Measurements from ENCODE around the gene TECPR1.

The TECPR1 gene

GRCh38 chr7:98252425-98253054 lies 508 bp upstream of the TECPR1 start:
- no peak for DNase-seq (ENCODE audit: extremely low read depth in 1 of 2, low read depth in 1 of 2)

DNA sequence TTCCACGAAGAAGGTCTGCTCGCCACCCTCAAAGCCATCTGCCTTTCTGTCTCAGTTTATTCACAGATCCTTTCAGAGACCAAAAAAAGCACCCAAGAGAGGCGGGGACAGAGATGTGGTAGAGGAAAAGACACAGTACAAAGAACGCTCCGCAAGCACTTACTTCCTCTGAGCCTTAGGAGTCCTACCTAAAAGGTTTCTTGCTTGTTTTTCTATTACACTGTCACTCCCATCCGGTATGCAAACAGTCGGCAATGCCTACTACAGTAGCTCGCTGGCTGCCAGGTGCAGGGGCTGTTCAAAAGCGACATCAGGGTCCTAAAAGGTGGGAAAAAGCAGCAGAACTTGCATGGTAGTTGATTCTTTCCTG lies 816 bp downstream of the TECPR1 start:
- DNase-seq (ENCODE audit: extremely low read depth in 1 of 2, low read depth in 1 of 2): no peak

GRCh38 chr7:98250789-98251188 lies 1.2 kb downstream of the TECPR1 start:
- peak in 1 of 2 donors; percentile 6 for DNase-seq (ENCODE audit: extremely low read depth in 1 of 2, low read depth in 1 of 2)

DNA sequence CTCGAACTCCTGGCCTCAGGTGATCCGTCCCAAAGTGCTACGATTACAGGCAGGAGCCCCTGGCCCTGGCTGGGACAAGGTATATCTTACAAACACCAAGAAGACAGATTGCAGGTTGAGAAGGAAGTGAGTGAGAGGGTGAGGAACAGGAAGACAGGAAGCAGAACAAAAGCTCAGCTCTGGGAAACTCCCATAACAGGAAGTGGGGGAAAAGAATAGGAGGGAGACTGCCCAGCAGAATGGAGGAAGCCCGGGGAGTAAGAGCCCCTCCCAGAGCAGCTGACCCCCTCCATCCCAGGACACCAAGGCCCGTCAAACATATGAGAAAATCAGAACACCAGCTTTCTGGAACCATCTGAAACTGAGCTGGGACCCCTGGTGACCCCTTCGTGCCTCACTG lies 2.9 kb downstream of the TECPR1 start:
- DNase-seq (ENCODE audit: extremely low read depth in 1 of 2, low read depth in 1 of 2): no peak

- DNase-seq (ENCODE audit: extremely low read depth in 1 of 2, low read depth in 1 of 2): no peak
These were observed 3.9 kb downstream of the TECPR1 start for GRCh38 chr7:98248156-98248555.

GRCh38 chr7:98244871-98245270 lies 7.2 kb downstream of the TECPR1 start:
- no peak for DNase-seq (ENCODE audit: extremely low read depth in 1 of 2, low read depth in 1 of 2)

DNA sequence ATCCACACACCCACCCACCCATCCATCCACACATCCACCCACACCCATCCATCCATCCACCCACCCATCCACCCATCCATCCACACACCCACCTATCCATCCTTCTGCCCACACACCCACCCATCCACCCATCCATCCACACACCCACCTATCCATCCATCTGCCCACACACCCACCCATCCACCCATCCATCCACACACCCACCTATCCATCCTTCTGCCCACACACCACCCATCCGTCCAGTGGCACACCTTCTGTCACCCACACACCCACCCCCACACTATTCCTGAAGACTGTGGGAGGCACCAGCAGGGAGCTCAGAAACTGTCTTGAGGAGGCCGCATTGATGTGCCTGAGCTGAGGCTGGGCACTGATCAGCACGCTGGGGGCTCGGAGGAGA lies 9.1 kb downstream of the TECPR1 start:
- DNase-seq (ENCODE audit: extremely low read depth in 1 of 2, low read depth in 1 of 2): no peak

GRCh38 chr7:98242342-98242741 lies 9.7 kb downstream of the TECPR1 start:
- DNase-seq (ENCODE audit: extremely low read depth in 1 of 2, low read depth in 1 of 2): no peak

GRCh38 chr7:98241674-98242241 lies 10.3 kb downstream of the TECPR1 start:
- no peak for DNase-seq (ENCODE audit: extremely low read depth in 1 of 2, low read depth in 1 of 2)

GRCh38 chr7:98240961-98241673 lies 10.9 kb downstream of the TECPR1 start:
- DNase-seq (ENCODE audit: extremely low read depth in 1 of 2, low read depth in 1 of 2): peak in 1 of 2 donors; percentile 4

- no peak for DNase-seq (ENCODE audit: extremely low read depth in 1 of 2, low read depth in 1 of 2)
These were observed 13.1 kb downstream of the TECPR1 start for GRCh38 chr7:98238976-98239375.

DNA sequence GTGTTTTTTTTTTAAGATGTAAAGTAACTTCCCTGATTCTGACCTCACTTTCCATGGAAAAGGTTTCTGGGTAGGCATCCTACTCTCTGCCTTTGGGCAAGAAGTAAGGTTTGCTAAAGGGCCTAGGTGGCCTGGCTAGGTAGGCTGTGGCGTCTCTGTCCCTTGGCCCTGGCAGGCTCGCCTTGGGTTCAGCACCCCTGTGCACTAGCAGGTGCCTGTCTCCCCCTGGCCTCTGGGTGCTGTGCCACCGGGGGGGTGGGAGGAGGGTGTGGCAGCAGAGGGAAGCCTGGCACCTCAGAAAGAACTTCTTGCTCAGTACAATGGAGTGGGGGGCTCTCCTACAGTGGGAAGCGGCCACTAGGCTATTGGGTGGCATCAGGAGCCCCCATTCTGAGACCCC lies 14.0 kb downstream of the TECPR1 start:
- DNase-seq (ENCODE audit: extremely low read depth in 1 of 2, low read depth in 1 of 2): no peak

DNA sequence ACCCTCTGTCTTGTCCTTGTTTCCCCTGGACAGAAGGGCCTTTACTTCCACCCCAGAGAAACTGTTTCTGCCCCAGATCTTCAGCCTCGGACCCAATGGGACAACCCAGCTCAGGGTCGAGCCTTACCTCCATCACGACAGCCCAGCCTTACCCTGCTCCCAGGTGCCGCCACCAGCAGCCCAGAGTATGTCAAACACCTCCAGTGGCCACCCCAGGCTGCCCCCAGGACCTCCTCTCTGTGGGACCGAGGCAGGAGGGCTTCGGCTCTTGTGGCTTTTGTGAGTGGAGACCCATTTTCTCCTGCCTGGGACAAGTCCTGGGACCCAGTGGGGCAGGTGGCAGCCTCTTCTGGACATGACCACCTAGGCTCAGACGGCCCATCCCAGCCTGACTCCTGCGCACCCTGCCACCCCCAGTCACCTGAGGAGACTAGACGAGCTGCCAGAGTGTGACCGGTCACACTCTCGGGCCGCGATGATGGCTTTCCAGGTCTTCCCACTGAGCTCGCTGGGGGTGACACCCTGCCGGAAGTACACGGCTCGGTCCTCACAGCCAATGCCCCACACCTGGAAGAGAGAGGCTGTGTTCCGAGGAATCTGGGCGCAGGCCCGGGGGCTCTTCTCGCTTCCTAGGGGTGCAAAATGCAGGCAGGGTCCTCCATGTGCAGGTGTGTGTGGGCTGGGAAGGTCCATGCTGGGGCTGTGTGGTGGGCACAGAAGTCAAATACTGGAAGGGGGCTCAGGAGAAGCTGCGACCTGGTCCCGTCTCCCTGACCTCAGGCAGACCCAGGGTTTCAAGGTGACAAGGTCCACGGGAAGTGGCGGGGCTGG lies 15.5 kb downstream of the TECPR1 start:
- DNase-seq (ENCODE audit: extremely low read depth in 1 of 2, low read depth in 1 of 2): no peak

DNA sequence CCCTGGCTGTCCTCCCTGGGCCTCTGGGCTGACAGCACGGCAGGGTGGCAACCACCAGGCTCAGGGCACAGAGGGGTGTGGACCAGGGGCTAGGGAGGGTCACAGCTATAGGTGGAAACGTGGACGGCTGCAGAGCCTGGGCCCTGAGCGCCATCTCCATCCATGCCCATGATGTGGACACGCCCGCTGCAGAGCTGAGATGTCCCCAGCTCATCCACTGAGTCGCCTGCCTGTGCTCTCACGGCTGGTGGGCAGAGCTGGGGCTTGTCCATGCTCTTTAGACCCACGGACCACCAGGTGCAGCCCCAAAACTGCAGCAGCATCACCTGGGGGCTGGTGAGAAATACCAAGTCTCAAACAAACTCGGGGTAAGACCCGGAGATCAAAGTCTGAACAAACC lies 16.1 kb downstream of the TECPR1 start:
- no peak for DNase-seq (ENCODE audit: extremely low read depth in 1 of 2, low read depth in 1 of 2)

DNA sequence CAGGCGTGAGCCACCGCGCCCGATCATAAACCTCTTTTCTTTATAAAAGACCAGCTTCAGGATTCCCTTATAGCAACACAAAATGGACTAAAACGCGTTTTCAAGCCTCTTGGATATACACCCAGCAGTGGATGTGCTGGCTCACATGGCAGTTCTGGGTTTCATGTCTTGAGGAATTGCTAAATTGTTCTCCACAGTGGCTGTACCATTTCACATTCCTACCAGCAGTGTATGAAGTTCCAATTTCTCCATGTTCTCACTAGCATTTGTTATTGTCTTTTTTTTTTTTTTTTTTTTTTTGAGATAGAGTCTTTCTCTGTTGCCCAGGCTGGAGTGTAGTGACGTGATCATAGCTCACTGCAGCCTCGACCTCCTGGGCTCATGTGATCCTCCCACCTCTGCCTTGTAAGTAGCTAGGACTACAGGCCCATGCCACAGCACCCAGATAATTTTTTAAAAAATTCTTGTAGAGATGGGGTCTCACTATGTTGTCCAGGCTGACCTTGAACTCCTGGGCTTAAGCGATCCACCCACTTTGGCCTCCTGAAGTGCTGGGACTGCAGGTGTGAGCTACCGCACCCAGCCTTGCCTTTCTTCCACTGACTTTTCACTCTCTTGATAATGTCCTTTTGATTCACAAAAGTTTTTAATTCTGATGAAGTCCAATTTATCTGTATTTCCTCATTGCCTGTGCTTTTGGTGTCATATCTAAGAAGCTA lies 17.4 kb downstream of the TECPR1 start:
- DNase-seq (ENCODE audit: extremely low read depth in 1 of 2, low read depth in 1 of 2): no peak

DNA sequence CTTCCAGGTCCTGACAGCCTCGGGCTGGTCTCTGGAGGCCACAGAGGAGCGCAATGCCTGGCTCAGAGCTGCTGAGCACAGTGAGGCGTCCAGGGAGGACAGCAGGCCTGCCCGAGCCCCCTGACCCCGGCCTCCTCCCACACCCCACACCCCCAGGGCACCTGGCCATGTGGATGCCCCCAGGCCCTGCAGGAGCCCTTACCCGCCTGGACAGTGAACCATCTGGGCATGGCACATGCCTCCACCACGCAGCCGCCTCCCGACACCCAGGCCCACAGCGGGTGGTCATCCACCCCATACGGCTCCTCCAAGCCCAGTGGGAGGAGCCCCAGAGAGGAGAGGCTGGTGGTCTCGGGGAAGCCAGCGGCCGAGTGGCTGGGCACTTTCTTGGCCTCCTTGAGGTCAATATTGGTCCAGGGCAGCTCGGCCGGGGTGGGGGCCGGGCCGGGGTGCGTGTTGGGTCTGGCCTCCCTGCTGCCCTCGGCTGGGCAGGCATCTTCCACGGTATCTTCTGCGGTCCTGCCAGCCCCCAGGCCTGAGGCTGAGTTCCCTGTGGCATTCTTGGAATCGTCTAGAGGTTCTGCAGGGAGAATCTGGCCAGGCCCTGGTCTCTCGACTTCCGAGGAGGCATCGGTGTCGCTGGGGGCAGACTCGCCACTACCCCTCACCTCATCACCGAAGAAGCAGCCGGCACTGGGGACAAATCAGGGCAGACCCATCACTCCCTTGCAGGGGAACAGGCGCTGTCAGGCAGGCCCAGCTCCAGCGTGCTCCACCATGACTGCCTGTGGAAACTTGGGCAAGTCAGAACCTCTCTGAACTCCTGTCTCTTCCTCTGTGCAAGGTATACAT lies 18.6 kb downstream of the TECPR1 start:
- no peak for DNase-seq (ENCODE audit: extremely low read depth in 1 of 2, low read depth in 1 of 2)

DNA sequence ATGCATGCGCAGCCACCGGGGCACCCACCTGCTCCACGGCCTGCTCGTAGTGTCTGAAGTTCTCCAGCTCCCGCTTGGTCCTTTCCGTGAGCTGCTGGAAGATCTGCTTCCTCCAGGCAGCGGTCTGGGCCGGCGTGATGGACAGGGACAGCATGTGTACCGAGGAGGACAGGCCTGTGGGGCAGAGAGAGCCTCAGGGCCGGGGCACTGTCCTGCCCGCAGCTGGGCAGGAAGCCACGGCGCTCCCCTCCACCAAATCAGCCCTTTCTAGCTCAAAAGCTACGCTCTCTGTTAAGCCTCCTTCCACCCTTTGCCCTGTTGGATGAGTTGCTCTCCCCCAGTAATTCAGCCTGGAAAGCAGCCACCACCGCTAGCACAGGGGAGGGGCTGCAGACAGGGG lies 19.2 kb downstream of the TECPR1 start:
- no peak for DNase-seq (ENCODE audit: extremely low read depth in 1 of 2, low read depth in 1 of 2)

GRCh38 chr7:98232263-98232585 lies 19.8 kb downstream of the TECPR1 start:
- DNase-seq (ENCODE audit: extremely low read depth in 1 of 2, low read depth in 1 of 2): no peak

- no peak for DNase-seq (ENCODE audit: extremely low read depth in 1 of 2, low read depth in 1 of 2)
These were observed 20.4 kb downstream of the TECPR1 start for GRCh38 chr7:98231493-98232262.

Data from stimulated activated CD8-positive, alpha-beta memory T cell treated with anti-CD3 and anti-CD28 coated beads, Interleukin-7, amount 100 ng/mL, for 48 hours (primary cell).